Posterior cingulate gyrus (tissue), 11 donors: ENCODE measurements around the gene ESRRA.
"Not testable (repeated sequence)": the region's sequence is repeated elsewhere in the genome, so short reads cannot be mapped to it uniquely, and the experiment has no call there.

Source experiments
- DNase-seq, 10 donors: peaks; one replicate each; pipeline versions ENCODE4 v3.0.0 to v3.0.0-alpha.2; 2020 to 2021; ENCODE audit warnings: mixed read lengths in 3 of 10
- intact Hi-C: fragments of 100-400 bp; cut with DNase I; formaldehyde crosslinking; loops from one replicate; pipeline ENCODE4 v1.15.1; 2023

The ESRRA gene

GRCh38 chr11:64305691-64306562, 603 bp downstream of the ESRRA start:
- peak in 7 of 10 donors; percentile 47 to 93 (median 57) for DNase-seq
- intact Hi-C loops, result loop anchor here (1.0 kb wide), 1 partner anchor 21 kb away; the partner anchor contains the start of gene GPR137

- intact Hi-C loops, result no loop called here
- DNase-seq, result no peak
Measured at GRCh38 chr11:64306563-64306875, 1.2 kb downstream of the ESRRA start.

- no peak for DNase-seq
- intact Hi-C loops, result no loop called here
Measured at GRCh38 chr11:64306876-64307622, 1.7 kb downstream of the ESRRA start.

- DNase-seq, intact Hi-C loops: not testable (repeated sequence)
Measured at GRCh38 chr11:64307795-64308194, 2.5 kb downstream of the ESRRA start.

GRCh38 chr11:64312947-64313346, 7.6 kb downstream of the ESRRA start:
- DNase-seq, result no peak
- intact Hi-C loops, result no loop called here

GRCh38 chr11:64313491-64314145, 8.3 kb downstream of the ESRRA start:
- intact Hi-C loops, result no loop called here
- peak in 4 of 10 donors; percentile 22 to 93 (median 46) for DNase-seq

- intact Hi-C loops, result no loop called here
- DNase-seq, result no peak
Measured at GRCh38 chr11:64314146-64314804, 9.0 kb downstream of the ESRRA start.

- intact Hi-C loops, result loop anchor here (5.0 kb wide), 1 partner anchor 42 kb away; the partner anchor contains the start of gene RPS6KA4
- DNase-seq, result no peak
Measured at GRCh38 chr11:64314805-64315561, 9.7 kb downstream of the ESRRA start.

- intact Hi-C loops, result loop anchor here (5.0 kb wide), 1 partner anchor 41 kb away; the partner anchor contains the start of gene RPS6KA4
- not testable (repeated sequence) for DNase-seq
Measured at GRCh38 chr11:64315667-64316526, 10.6 kb downstream of the ESRRA start.

- intact Hi-C loops, result loop anchor here (5.0 kb wide), 1 partner anchor 41 kb away; the partner anchor contains the start of gene RPS6KA4
- DNase-seq, result peak in 1 of 10 donors; percentile 72
Measured at GRCh38 chr11:64316672-64317324, 11.5 kb downstream of the ESRRA start.

- DNase-seq, result peak; percentile 95 to 99 (median 98)
- intact Hi-C loops, result loop anchor here (5.0 kb wide), 1 partner anchor 40 kb away; the partner anchor contains the start of gene RPS6KA4
Measured at GRCh38 chr11:64317325-64317960, 12.1 kb downstream of the ESRRA start, which contains the start of gene TRMT112. TSS of gene TRMT112 (minus strand) at chr11:64317559. CDS start at chr11:64317526, 33 bp downstream.

GRCh38 chr11:64317961-64318765, 12.8 kb downstream of the ESRRA start, which contains the start of gene PRDX5:
TSS of gene PRDX5 (plus strand) at chr11:64318121. CDS start at chr11:64318216, 95 bp downstream.
- intact Hi-C loops, result loop anchor here (5.0 kb wide), 1 partner anchor 39 kb away; the partner anchor contains the start of gene RPS6KA4
- DNase-seq, result peak; percentile 94 to 100 (median 96)

GRCh38 chr11:64318766-64319761, 13.7 kb downstream of the ESRRA start:
- no peak for DNase-seq
- intact Hi-C loops, result loop anchor here (5.0 kb wide), 1 partner anchor 38 kb away; the partner anchor contains the start of gene RPS6KA4

GRCh38 chr11:64320556-64320955, 15.2 kb downstream of the ESRRA start:
- DNase-seq, result no peak
- intact Hi-C loops, result no loop called here

- intact Hi-C loops, result no loop called here
- DNase-seq, result no peak
Measured at GRCh38 chr11:64321026-64321425, 15.7 kb downstream of the ESRRA start.
